Activated CD8-positive, alpha-beta memory T cell treated with anti-CD3 and anti-CD28 coated beads, Interleukin-2, amount 50 U/mL, for 48 hours (primary cell): ENCODE measurements around the gene EIF4ENIF1.
"Not testable (repeated sequence)": the region's sequence is repeated elsewhere in the genome, so short reads cannot be mapped to it uniquely, and the experiment has no call there.

Source experiments
- DNase-seq: peaks from one replicate; pipeline ENCODE4 v3.0.0-alpha.2; 2020

EIF4ENIF1 gene, protein sequence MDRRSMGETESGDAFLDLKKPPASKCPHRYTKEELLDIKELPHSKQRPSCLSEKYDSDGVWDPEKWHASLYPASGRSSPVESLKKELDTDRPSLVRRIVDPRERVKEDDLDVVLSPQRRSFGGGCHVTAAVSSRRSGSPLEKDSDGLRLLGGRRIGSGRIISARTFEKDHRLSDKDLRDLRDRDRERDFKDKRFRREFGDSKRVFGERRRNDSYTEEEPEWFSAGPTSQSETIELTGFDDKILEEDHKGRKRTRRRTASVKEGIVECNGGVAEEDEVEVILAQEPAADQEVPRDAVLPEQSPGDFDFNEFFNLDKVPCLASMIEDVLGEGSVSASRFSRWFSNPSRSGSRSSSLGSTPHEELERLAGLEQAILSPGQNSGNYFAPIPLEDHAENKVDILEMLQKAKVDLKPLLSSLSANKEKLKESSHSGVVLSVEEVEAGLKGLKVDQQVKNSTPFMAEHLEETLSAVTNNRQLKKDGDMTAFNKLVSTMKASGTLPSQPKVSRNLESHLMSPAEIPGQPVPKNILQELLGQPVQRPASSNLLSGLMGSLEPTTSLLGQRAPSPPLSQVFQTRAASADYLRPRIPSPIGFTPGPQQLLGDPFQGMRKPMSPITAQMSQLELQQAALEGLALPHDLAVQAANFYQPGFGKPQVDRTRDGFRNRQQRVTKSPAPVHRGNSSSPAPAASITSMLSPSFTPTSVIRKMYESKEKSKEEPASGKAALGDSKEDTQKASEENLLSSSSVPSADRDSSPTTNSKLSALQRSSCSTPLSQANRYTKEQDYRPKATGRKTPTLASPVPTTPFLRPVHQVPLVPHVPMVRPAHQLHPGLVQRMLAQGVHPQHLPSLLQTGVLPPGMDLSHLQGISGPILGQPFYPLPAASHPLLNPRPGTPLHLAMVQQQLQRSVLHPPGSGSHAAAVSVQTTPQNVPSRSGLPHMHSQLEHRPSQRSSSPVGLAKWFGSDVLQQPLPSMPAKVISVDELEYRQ

DNA sequence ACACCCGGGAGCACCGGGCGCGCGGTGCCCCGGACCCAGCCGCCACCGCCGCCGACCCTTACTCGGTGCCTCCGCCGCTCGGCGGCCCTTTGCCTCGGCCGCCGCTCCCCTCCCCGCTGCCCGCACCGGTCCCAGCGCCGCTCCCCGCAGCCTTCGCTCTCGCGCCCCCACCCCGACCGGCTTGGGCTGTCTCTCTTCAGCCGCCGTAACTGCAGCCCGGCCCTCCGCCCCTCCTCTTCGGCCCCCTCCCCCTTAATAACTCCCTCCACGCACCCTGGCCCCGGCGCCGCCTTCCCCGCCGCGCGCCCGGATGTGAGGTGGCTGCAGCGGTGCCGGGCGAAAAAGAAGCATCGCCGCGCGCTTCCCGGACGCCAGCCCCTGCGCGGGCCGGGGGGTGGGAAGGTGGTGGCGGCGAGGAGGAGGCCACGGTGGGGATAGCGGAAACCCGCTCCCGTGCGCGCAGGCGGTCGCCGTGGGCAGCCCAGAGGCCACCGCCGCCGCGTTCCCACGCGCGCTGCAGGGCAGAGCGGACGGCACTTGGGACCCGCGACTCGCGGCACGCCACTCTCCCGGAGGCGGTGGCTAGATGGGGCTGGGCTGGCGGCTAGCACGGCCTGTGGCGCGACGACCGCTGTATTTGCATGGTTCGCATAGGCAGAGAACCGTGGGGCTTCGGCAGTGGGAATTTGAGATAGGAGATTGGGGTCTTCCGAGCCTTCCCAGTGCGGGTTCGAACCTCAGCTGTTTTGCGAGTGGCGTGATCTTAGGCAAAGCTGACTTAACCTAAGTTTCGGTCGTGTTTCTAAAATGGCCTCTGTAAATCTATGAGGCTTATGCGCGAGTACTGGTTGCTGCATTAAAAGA is at the start of gene EIF4ENIF1:
Gene EIF4ENIF1, minus strand, starts transcription at position 211 of the 864 bp plus-strand sequence. CDS start 1,124 bp downstream, outside the sequence.
- peak; percentile 89 for DNase-seq

DNA sequence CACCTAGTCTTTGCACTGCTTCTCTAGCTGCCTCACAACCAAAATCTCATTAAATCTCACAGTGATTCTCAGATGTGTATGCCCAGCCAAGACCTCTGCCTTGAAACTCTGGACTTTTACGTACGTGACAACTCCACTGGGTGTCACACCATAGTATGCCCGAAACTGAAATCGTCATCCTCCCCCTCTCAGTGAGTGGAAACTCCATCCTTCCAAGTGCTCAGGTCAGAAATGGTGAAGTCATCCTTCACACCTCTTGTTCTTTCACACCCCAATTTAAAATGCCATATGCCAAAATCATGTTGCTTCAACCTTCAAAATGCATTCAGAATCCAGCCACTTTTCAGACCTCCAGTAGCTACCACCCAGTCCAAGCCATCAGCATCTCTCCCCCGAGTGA is 49.2 kb upstream of the EIF4ENIF1 start:
- DNase-seq: no peak

DNA sequence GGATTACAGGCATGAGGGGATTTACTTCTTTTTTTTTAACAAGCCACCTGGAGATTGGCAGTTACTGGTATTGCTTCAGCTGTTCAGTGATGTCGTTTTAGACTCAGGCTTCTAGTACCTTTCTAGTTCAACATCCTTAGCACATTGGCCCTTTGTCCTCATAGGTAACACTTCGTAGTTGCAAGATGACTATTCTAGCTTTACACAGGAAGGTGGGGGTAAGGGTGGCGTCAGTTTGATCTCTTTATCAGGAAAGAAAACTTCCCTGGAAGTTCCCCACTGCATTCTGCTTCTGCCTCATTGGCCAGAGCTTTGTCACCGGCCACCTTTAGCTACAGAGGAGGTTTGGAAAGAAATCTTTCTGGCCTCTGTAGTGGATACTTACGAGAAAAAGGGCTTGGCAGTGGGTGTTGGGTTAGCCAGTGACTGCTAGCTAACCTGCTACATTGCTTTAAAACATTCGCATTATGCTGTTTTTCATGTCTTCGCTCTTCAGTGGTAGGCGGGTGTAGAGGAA is 47.4 kb upstream of the EIF4ENIF1 start:
- DNase-seq: peak; percentile 67

DNA sequence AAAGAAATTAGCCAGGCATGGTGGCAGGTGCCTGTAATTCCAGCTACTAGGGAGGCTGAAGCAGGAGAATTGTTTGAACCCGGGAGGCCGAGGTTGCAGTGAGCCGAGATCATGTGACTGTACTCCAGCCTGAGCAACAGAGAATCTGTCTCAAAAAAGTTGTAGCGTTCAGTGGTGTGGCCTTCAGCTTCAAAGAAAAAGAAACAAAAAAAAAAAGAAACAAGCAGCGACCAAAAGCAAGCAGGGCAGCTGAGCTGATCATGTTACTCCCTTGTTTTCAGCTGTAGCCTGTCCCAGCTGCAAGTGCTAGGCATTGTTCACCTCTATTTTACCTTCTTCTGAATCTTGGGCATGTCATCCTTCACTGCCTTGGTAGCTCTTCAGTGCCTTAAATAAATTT is 43.7 kb upstream of the EIF4ENIF1 start:
- no peak for DNase-seq

DNA sequence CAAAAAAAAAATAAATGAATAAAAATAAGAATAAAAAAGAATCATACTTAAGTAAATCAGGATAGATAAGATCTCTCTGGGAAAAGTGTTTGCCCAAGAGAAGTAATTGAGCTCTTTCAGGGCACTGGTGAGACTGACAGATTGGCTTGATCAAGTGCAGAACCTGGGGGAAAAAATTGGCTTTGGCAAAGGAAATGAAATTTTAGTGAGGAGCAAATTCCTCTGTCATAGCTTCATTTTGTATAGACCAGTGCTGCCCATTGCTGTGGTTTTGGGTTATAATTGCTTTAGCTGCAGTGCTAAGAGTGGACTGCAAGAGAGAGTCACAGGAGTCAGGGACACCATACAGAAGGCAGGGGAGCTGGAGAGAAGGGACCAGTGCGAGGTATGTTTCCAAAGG is 42.4 kb upstream of the EIF4ENIF1 start:
- DNase-seq: no peak

DNA sequence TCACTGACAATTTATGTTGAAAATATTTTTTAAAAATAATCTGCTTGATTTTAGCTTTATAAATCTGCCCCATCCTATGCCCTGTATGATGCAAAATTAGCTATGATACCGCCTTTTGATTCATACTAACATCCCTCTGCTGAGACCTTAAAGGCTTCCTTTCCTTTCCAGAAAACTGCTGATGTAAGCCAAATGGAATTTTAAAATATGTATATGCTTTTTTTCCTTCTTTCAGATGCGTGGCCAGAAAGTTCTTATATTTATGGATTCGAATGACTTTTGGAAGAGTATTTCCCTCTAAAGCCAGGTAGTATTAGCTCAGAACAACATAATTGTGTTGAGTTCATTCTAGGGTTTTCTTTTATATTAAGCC is 41.2 kb upstream of the EIF4ENIF1 start:
- no peak for DNase-seq

DNA sequence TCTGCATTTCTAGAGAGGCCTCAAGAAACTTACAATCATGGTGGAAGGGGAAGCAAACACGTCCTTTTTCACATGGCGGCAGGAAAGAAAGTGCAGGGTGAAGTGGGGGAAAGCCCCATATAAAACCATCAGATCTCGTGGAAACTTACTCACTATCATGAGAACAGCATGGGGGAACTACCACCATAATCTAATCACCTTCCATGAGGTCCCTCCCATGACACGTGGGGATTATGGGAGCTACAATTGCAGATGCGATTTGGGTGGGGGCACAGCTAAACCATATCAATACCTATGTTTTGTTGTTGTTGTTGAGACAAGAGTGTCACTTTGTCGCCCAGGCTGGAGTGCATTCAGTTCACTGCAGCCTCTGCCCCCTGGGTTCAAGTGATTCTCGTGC is 36.6 kb upstream of the EIF4ENIF1 start:
- peak; percentile 65 for DNase-seq

DNA sequence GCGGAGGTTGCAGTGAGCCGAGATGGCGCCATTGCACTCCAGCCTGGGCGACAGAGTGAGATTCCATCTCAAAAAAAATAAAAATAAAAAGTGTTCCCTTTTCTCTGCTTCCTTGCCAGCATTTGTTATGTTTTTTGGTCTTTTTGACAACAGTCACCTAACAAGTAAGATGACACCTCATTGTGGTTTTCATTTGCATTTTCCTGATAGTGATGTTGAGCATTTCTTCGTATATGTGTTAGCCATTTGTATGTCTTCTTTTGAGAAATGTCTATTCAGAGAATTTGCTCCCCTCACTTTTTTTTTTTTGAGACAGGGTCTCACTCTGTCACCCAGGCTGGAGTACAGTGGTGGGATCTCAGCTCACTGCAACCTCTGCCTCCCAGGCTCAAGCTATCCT is 34.5 kb upstream of the EIF4ENIF1 start:
- DNase-seq: not testable (repeated sequence)

DNA sequence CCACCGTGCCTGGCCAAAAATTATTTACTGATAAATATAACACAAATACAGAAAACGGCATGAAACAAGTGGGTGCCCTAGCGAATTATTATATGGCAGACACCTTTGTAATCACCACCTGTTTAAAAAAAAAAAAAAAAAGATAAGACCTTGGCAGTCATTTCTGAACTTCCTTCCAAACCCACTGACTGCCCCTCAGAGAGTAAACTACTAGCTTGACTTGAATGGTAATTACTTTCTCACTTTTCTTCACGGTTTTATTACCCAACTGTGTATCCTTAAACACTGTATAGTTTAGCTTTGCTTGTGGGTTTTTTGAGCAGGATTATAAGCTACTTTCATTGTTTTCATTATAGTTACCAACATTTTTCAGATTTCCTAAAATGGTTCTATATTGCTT is 30.4 kb upstream of the EIF4ENIF1 start:
- DNase-seq: no peak

DNA sequence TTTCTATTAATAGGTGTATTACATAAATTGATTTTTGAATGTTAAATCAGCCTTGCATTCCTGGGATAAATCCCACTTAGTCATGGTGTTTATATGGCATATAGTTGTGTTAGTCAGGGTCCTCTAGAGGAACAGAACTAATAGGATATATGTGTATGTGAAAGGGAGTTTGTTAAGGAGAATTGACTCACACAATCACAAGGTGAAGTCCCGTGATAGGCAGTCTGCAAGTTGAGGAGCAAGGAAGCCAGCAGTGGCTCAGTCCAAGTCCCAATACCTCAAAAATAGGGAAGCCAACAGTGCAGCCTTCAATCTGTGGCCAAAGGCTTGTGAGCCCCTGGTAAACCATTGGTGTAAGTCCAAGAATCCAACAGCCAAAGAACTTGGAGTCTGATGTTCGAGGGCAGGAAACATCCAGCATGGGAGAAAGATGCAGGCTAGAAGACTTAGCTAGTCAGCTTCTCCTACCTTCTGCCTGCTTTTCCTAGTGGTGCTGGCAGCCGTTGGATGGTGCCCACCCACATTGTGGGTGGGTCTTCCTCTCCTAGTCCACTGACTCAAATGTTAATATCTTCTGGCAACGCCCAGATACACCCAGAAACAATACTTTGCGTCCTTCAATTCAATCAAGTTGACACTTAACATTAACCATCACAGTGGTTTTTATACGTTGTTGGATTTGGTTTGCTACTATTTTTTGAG is 19.6 kb upstream of the EIF4ENIF1 start:
- DNase-seq: no peak

DNA sequence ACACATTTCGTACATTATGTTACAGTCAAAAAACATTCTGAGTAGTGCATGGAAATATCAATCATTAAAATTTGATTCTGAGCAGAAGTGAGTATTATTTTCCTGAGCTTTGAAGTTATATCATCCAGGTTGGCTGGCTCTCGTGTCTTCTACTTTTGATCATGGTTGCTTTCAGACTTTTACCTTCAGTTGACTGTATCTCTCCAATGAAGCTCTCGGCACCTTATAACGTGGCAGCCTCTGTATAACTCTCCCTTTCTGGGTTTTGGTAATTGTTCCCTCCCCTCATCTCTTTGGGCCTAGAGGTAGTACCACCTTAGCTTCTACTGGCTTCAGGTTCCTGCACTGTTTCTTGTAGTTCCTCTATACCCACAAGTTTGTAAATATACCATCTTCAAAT is 18.9 kb upstream of the EIF4ENIF1 start:
- no peak for DNase-seq

DNA sequence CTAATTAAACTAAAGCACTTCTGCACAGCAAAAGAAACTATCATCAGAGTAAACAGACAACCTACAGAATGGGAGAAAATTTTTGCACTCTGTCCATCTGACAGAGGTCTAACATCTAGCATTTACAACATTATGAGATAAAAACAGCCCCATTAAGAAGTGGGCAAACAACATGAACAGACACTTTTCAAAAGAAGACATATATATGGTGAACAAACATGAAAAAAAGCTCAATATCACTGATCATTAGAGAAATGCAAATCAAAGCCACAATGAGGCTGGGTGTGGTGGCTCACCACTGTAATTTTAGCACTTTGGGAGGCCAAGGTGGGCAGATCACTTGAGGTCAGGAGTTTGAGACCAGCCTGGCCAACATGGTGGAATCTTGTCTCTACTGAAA is 17.9 kb upstream of the EIF4ENIF1 start:
- DNase-seq: not testable (repeated sequence)

DNA sequence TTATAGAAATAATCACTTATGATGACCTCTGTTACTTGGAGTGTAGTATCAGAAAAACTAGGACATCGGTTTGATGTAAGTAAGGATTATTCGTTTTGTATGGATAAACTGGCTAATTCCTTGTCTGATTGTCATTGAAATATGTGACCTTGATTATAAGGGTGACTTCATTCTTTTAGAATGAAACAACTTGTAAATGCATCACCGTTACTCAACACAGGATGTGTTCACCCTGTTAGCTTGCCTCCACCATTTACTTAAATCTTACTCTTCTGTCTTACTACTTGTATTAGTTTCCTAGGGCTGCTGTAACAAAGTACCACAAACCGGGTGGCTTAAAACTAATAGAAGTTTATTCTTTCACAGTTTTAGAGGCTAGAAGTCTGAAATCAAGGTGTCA is 14.6 kb upstream of the EIF4ENIF1 start:
- no peak for DNase-seq

DNA sequence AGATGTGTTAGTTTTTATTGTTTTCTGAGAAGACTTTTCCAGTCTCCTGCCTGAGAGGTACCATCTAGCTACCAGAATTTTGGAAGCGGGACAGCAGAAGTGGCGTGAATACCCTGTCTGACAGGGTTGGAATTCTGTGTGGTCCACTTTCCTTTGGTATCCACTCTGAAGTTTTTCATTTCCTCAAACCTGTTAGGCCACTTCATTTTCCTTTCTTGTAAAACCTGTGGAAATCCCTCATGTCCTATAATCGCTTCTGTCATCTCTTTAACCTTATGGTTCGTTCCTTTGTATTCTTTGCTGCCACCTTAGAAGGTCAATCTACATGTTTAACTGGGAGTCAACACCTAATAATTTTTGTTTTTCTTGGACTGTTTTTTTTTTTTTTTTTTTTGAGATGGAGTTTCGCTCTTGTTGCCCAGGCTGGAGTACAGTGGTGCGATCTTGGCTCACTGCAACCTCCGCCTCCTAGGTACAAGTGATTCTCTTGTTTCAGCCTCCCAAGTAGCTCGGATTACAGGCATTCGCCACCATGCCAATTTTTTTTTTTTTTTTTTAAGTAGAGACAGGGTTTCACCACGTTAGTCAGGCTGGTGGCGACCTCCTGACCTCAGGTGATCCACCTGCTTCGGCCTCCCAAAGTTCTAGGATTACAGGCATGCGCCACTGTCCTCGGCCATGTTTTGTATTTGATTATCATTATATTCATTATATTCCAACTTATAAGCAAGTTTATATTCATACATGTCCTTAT is 13.7 kb upstream of the EIF4ENIF1 start:
- no peak for DNase-seq

DNA sequence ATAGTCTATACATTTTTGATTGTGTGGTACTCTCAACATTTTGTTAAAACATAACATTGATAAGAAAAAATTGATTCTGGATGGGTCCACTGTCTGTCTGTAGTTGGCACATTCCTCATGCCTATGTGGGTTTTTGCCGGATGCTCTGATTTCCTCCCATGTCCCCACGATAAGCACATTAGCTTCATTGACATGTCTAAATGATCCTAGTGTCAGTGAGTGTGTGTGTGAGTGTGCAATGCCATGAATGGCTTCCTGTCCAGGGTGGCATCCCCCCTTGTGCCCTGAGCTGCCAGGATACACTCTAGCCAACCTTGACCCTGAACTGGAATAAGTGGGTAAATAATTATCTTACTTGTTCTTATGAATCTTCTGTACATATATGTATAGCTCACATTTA is 12.1 kb upstream of the EIF4ENIF1 start:
- DNase-seq: no peak

DNA sequence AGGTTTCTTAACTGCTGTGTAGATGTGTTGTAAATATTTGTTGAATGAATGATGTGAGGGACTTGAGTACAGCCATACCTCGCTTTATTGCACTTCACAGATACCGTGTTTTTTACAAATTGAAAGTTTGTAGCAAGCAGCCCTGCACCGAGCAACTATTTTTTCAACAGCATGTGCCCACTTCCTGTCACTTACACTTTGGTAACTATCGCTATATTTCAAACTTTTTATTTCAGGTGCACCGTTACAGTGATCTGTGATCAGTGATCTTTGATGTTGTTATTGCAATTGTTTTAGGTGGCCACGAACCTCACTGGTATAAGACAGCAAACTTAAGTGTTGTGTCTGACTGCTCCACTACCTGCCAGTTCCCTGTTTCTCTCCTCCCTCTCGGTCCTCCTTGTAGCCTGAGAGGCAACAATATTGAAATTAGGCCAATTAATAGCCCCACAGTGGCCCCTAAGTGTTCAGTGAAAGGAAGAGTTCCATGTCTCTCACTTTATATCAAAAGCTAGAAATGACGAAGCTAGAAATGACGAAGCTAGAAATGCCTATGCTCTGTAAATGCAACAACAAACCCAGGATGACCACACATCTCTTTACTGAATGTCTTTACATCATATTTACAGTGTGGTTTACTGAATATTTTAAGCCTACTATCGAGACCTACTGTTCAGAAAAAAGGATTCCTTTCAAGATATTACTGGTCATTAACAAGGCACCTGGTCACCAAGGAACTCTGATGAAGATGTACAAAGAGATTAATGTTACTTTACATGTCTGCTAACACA is 7.7 kb upstream of the EIF4ENIF1 start:
- DNase-seq: no peak

DNA sequence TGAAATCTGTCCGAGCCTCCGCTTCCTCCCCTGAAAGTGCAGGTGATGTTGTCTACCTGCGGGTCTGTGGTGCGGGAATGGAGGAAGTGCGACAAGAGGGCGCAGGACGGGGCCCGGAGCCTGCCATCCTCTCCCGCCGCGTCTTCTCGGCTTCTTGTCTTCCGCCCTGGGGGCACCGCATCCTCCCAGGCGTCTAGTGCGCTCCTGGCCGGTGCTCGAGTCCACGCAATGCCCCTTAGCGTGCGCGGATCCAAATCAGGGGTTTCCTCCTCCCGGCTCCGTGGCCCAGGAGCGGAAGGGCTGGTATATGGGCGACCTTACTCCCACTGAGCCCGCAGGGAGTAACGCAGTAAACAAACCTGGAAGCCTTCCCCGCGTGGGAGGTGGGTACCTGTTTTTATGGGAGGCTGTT is 7.1 kb upstream of the EIF4ENIF1 start:
- DNase-seq: peak; percentile 73

DNA sequence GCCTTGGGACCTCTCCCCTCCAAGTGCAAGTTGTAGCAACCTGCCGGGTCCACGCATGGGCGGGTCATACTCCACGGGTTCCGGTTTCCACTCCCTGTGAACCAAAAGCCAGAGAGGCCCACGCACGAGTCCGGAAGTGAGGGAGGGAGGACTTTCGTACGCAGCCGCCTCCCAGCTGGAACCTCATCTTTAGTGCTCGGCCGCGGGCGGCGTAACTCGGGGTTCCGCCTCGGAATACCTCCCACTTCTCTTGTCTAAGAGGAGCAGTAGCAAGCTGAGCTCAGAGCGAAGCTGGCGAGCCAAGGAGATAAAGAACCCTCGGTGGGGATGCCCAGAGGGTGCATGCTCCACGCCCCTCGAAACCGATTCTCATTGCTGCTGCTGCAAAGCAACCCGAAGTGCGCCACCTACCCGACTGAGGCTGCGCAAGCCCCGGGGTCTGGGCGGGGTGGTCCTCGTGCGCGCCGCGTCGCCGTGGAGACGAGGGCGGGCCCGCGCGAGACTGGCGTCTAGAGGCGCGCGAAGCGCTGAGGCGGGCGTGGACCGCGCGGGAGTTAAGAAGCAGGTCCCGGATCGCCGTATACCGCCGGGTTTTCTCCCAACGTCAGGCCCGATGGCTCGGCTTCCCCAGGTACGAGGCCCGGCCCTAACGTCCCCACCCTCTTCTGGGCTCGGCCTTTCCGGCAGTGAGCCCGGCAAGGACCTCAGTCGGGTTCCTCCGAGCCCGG is 6.5 kb upstream of the EIF4ENIF1 start, which contains the start of gene SFI1:
Gene SFI1, plus strand, starts transcription at position 530 of the 728 bp plus-strand sequence. CDS start 11,749 bp downstream, outside the sequence.
- DNase-seq: peak; percentile 96

DNA sequence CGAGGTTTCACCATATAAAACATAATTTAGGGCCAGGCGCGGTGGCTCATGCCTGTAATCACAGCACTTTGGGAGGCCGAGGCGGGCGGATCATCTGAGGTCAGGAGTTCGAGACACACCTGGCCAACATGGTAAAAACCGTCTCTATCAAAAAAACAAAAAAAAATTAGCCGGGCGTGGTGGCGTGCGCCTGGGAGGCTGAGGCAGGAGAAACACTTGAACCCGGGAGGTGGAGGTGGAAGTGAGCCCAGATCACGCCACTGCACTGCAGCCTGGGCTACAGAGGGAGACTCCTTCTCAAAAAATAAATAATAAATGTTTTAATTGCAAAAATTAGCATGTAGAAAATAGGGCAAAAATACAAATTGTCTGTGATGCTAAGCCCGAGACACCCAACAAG is 5.7 kb upstream of the EIF4ENIF1 start:
- DNase-seq: no peak
